H1 (cell line): Measurements from ENCODE around the gene PDZD4. TPM values are rescaled to one million over a fixed set of nuclear protein-coding genes. Genes with fewer than 3 reads are reported as not detected.

ENCODE experiments used
- CHD2 ChIP-seq: IDR thresholded peaks from 2 replicates; pipeline ENCODE4 v1.6.1; 2012; ENCODE audit warnings: low read length, improper control_type of control experiment
- HDAC2 ChIP-seq, 2 experiments: fragments of 300-600 bp in 1 of 2; sonication (generic) in 1 of 2; IDR thresholded peaks; 2 replicates each; pipeline ENCODE4 v1.6.1; 2011 to 2012; ENCODE audit warnings: low read depth in 2 of 2, low read length in 2 of 2, mild to moderate bottlenecking in 2 of 2, moderate library complexity in 2 of 2, borderline replicate concordance in 1 of 2, inconsistent platforms in 1 of 2
- HDAC6 ChIP-seq: IDR thresholded peaks from one replicate; pipeline ENCODE4 v1.7.1; 2012; ENCODE audit warnings: low read depth, mild to moderate bottlenecking, inconsistent platforms, low read length, moderate library complexity
- KDM1A ChIP-seq: fragments of 200-600, 300-600 bp; sonication (generic); IDR thresholded peaks from 2 replicates; pipeline ENCODE4 v1.7.1; 2016; ENCODE audit warnings: mild to moderate bottlenecking, low read length, borderline replicate concordance
- MAFK ChIP-seq: IDR thresholded peaks from 2 replicates; pipeline ENCODE4 v1.6.1; 2012; ENCODE audit warnings: low read depth, mild to moderate bottlenecking, improper control_type of control experiment, low read length
- RFX5 ChIP-seq: IDR thresholded peaks from 2 replicates; pipeline ENCODE4 v1.6.1; 2011; ENCODE audit warnings: low read depth, low read length, improper control_type of control experiment, borderline replicate concordance
- RXRA ChIP-seq: IDR thresholded peaks from 2 replicates; pipeline ENCODE4 v1.6.1; 2011; ENCODE audit warnings: low read depth, mild to moderate bottlenecking, low read length, moderate library complexity; ENCODE audit not compliant: insufficient read depth
- SUZ12 ChIP-seq: fragments of 200-600 bp; sonication (generic); IDR thresholded peaks from 2 replicates; pipeline ENCODE4 v1.6.1; 2012; ENCODE audit warnings: mild to moderate bottlenecking, inconsistent platforms, low read length, moderate library complexity, mixed read lengths
- polyA plus RNA-seq, 7 experiments: library from polyadenylated mRNA; depleted of rRNA in 3 of 7; stranded (reverse) in 5 of 7; unstranded in 2 of 7; fragments of >200 nt in 5 of 7; fragments of 200-250 nt in 2 of 7; gene quantifications; 1 replicate in 5 of 7; 2 replicates in 1 of 7; 4 replicates in 1 of 7; pipeline versions ENCODE4 v1.2.1 to v1.2.3, GENCODE V29; 2011 to 2013; ENCODE audit warnings: missing spikeins in 2 of 7, mixed read lengths in 2 of 7
- total RNA-seq: library from RNA; stranded (reverse); fragmentation: NEBNext Ultra II Directional; extraction: Animal tissue kit (Norgen Biotek cat#: 25700); gene quantifications from 2 replicates; pipeline ENCODE4 v1.2.1, GENCODE V29; 2021
- TF ChIP-seq, protein P1 (sequence below): fragments of 300-600 bp; sonication (generic); IDR thresholded peaks from 2 replicates; pipeline ENCODE4 v1.7.1; 2012; ENCODE audit warnings: low read length, moderate library complexity, mild to moderate bottlenecking, inconsistent platforms; ENCODE audit not compliant: insufficient replicate concordance
- TF ChIP-seq, protein P2 (sequence below): IDR thresholded peaks from 2 replicates; pipeline ENCODE4 v1.6.1; 2012; ENCODE audit warnings: inconsistent platforms

The PDZD4 gene
- total and polyA plus RNA-seq, 2 of the 8 experiments (the other 6 are each of a cell fraction or from before 2014, with no cell fraction given): 45.8 to 169 TPM

DNA sequence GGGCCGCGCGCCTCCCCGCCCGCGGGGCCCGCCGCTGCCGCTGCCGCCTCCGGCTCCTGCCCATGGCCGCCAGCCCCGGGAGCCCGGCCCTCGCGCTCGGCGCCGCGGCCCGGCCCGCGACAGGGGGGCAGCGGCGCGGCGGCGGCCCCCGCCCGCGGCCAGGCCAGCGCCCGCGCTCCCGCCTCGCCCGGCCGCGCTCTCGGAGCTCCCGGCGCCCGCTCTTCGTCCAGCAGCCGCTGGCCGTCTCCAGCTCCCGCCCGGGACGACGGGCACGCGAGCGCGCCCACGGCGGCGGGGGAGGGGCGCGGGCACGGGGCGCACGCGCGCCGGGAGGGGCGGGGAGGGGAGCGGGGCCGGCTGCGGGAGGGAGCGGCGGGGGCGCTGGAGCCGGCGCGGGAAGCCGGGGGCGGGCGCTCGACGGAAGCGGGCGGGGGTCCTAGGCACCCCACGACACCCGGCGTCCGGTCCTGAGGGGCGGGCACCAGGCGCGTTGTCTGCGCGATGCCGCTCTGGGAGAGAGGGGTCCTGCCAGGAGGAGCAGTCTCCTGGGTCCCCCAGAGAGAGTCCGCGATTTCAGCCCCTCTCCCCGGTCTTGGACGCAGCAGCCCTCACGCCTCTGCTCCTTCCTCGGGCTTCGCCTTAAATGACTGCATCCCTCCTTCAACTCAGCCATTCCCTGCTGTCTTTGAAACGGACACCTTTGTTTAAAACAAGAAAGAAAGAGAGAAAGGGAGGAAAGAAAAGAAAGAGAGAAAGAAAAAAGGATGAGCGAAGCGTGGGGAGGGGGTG lies 490 bp upstream of the PDZD4 start (continued):
- TF ChIP-seq, protein P1, sequence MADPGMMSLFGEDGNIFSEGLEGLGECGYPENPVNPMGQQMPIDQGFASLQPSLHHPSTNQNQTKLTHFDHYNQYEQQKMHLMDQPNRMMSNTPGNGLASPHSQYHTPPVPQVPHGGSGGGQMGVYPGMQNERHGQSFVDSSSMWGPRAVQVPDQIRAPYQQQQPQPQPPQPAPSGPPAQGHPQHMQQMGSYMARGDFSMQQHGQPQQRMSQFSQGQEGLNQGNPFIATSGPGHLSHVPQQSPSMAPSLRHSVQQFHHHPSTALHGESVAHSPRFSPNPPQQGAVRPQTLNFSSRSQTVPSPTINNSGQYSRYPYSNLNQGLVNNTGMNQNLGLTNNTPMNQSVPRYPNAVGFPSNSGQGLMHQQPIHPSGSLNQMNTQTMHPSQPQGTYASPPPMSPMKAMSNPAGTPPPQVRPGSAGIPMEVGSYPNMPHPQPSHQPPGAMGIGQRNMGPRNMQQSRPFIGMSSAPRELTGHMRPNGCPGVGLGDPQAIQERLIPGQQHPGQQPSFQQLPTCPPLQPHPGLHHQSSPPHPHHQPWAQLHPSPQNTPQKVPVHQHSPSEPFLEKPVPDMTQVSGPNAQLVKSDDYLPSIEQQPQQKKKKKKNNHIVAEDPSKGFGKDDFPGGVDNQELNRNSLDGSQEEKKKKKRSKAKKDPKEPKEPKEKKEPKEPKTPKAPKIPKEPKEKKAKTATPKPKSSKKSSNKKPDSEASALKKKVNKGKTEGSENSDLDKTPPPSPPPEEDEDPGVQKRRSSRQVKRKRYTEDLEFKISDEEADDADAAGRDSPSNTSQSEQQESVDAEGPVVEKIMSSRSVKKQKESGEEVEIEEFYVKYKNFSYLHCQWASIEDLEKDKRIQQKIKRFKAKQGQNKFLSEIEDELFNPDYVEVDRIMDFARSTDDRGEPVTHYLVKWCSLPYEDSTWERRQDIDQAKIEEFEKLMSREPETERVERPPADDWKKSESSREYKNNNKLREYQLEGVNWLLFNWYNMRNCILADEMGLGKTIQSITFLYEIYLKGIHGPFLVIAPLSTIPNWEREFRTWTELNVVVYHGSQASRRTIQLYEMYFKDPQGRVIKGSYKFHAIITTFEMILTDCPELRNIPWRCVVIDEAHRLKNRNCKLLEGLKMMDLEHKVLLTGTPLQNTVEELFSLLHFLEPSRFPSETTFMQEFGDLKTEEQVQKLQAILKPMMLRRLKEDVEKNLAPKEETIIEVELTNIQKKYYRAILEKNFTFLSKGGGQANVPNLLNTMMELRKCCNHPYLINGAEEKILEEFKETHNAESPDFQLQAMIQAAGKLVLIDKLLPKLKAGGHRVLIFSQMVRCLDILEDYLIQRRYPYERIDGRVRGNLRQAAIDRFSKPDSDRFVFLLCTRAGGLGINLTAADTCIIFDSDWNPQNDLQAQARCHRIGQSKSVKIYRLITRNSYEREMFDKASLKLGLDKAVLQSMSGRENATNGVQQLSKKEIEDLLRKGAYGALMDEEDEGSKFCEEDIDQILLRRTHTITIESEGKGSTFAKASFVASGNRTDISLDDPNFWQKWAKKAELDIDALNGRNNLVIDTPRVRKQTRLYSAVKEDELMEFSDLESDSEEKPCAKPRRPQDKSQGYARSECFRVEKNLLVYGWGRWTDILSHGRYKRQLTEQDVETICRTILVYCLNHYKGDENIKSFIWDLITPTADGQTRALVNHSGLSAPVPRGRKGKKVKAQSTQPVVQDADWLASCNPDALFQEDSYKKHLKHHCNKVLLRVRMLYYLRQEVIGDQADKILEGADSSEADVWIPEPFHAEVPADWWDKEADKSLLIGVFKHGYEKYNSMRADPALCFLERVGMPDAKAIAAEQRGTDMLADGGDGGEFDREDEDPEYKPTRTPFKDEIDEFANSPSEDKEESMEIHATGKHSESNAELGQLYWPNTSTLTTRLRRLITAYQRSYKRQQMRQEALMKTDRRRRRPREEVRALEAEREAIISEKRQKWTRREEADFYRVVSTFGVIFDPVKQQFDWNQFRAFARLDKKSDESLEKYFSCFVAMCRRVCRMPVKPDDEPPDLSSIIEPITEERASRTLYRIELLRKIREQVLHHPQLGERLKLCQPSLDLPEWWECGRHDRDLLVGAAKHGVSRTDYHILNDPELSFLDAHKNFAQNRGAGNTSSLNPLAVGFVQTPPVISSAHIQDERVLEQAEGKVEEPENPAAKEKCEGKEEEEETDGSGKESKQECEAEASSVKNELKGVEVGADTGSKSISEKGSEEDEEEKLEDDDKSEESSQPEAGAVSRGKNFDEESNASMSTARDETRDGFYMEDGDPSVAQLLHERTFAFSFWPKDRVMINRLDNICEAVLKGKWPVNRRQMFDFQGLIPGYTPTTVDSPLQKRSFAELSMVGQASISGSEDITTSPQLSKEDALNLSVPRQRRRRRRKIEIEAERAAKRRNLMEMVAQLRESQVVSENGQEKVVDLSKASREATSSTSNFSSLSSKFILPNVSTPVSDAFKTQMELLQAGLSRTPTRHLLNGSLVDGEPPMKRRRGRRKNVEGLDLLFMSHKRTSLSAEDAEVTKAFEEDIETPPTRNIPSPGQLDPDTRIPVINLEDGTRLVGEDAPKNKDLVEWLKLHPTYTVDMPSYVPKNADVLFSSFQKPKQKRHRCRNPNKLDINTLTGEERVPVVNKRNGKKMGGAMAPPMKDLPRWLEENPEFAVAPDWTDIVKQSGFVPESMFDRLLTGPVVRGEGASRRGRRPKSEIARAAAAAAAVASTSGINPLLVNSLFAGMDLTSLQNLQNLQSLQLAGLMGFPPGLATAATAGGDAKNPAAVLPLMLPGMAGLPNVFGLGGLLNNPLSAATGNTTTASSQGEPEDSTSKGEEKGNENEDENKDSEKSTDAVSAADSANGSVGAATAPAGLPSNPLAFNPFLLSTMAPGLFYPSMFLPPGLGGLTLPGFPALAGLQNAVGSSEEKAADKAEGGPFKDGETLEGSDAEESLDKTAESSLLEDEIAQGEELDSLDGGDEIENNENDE: no peak
- no peak for TF ChIP-seq SUZ12
- TF ChIP-seq MAFK: no peak
- no peak for TF ChIP-seq HDAC2 (IDR thresholded peaks at IDR 0.05; ENCODE audit: borderline replicate concordance in 1 of 2, low read depth in 2 of 2, low read length in 2 of 2)
- TF ChIP-seq CHD2: no peak
- TF ChIP-seq RXRA: no peak
- no peak for TF ChIP-seq RFX5
- no peak for TF ChIP-seq KDM1A
- TF ChIP-seq, protein P2, sequence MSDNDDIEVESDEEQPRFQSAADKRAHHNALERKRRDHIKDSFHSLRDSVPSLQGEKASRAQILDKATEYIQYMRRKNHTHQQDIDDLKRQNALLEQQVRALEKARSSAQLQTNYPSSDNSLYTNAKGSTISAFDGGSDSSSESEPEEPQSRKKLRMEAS: no peak
- TF ChIP-seq HDAC6: no peak
